ENCODE data around the gene SLC35F3. TPM values are rescaled to one million over a fixed set of nuclear protein-coding genes. Genes with fewer than 3 reads are reported as not detected.
"Not testable (repeated sequence)": the region's sequence is repeated elsewhere in the genome, so short reads cannot be mapped to it uniquely, and the experiment has no call there.

SLC35F3 gene
- total RNA-seq, 2 donors from 2014 or later, result 0.13 TPM; not detected in 1

GRCh38 chr1:234144901-234145300 is 240.4 kb downstream of the SLC35F3 start:
- Histone ChIP-seq H3K4me1 (no peaks in the 10 kb centered on the region), H3K9ac (ENCODE audit: low read depth in 2 of 2, low read length in 2 of 2) (no peak overlapping the region), H3K4me3 (no peak overlapping the region), H3K36me3 (no peaks in the 10 kb centered on the region), H3K9me3 (no peaks in the 10 kb centered on the region), H3K27ac (no peak overlapping the region), H3K27me3 (no peaks in the 10 kb centered on the region)
- intact Hi-C loops (cut with DNase I), result no loop called here
- TF ChIP-seq CTCF (IDR thresholded peaks at IDR 0.05), result no peak
- no peak for DNase-seq

GRCh38 chr1:234148350-234148749 is 243.9 kb downstream of the SLC35F3 start:
- no peaks in the 10 kb centered on the region for H3K9me3 ChIP-seq
- no peaks in the 10 kb centered on the region for H3K4me1 ChIP-seq
- TF ChIP-seq CTCF (IDR thresholded peaks at IDR 0.05), result no peak
- H3K36me3 ChIP-seq, result no peaks in the 10 kb centered on the region
- DNase-seq, result no peak
- no peak overlapping the region for H3K27ac ChIP-seq
- no peak overlapping the region for H3K4me3 ChIP-seq
- no peak overlapping the region for H3K9ac ChIP-seq (ENCODE audit: low read depth in 2 of 2, low read length in 2 of 2)
- no peaks in the 10 kb centered on the region for H3K27me3 ChIP-seq
- intact Hi-C loops (cut with DNase I), result no loop called here

GRCh38 chr1:234148816-234149215 is 244.3 kb downstream of the SLC35F3 start:
- H3K4me1 ChIP-seq, result no peaks in the 10 kb centered on the region
- H3K27me3 ChIP-seq, result no peaks in the 10 kb centered on the region
- no peak overlapping the region for H3K9ac ChIP-seq (ENCODE audit: low read depth in 2 of 2, low read length in 2 of 2)
- no peaks in the 10 kb centered on the region for H3K9me3 ChIP-seq
- no peak for TF ChIP-seq CTCF (IDR thresholded peaks at IDR 0.05)
- no peak overlapping the region for H3K27ac ChIP-seq
- intact Hi-C loops (cut with DNase I), result no loop called here
- H3K4me3 ChIP-seq, result no peak overlapping the region
- no peak for DNase-seq
- H3K36me3 ChIP-seq, result no peaks in the 10 kb centered on the region

GRCh38 chr1:234149217-234149616 is 244.7 kb downstream of the SLC35F3 start:
- no peak overlapping the region for H3K27ac ChIP-seq
- no peak for DNase-seq
- H3K9ac ChIP-seq (ENCODE audit: low read depth in 2 of 2, low read length in 2 of 2), result no peak overlapping the region
- TF ChIP-seq CTCF (IDR thresholded peaks at IDR 0.05), result no peak
- H3K36me3 ChIP-seq, result no peaks in the 10 kb centered on the region
- no peaks in the 10 kb centered on the region for H3K27me3 ChIP-seq
- intact Hi-C loops (cut with DNase I), result no loop called here
- no peak overlapping the region for H3K4me3 ChIP-seq
- no peaks in the 10 kb centered on the region for H3K9me3 ChIP-seq
- no peaks in the 10 kb centered on the region for H3K4me1 ChIP-seq

- Histone ChIP-seq H3K9me3 (no peaks in the 10 kb centered on the region), H3K36me3 (no peaks in the 10 kb centered on the region), H3K4me1 (no peaks in the 10 kb centered on the region), H3K9ac (ENCODE audit: low read depth in 2 of 2, low read length in 2 of 2) (no peak overlapping the region), H3K4me3 (no peak overlapping the region), H3K27ac (no peak overlapping the region), H3K27me3 (no peaks in the 10 kb centered on the region)
- DNase-seq, result no peak
- intact Hi-C loops (cut with DNase I), result no loop called here
- no peak for TF ChIP-seq CTCF (IDR thresholded peaks at IDR 0.05)
These were observed 246.4 kb downstream of the SLC35F3 start for GRCh38 chr1:234150892-234151291.

GRCh38 chr1:234152344-234152743 is 247.9 kb downstream of the SLC35F3 start:
- H3K4me1 ChIP-seq; H3K4me3 ChIP-seq; H3K9me3 ChIP-seq; intact Hi-C loops (cut with DNase I); H3K27ac ChIP-seq; H3K27me3 ChIP-seq; DNase-seq; H3K36me3 ChIP-seq; H3K9ac ChIP-seq (ENCODE audit: low read depth in 2 of 2, low read length in 2 of 2): not testable (repeated sequence)

All from colonic mucosa (tissue), 4 donors.